ENCODE data around the gene MYBL2. TPM values are rescaled to one million over a fixed set of nuclear protein-coding genes. Genes with fewer than 3 reads are reported as not detected.

Gene MYBL2
- total and polyA plus RNA-seq, 4 donors: 1.6 to 30.9 (median 1.9) TPM; not detected in 1

GRCh38 chr20:43680981-43681380 lies 14.1 kb downstream of the MYBL2 start:
- Histone ChIP-seq H3K9me3 (ENCODE audit: control insufficient read depth in 4 of 4, low read length in 3 of 4) (no peaks in the 10 kb centered on the region), H3K27ac (ENCODE audit: low read depth in 1 of 2, low read length in 2 of 2) (no peak overlapping the region), H3K4me3 (ENCODE audit: low read depth in 1 of 3, low read length in 3 of 3) (no peak overlapping the region), H3K9ac (ENCODE audit: low read depth in 1 of 2, low read length in 2 of 2) (no peak overlapping the region), H3K27me3 (ENCODE audit: control insufficient read depth in 4 of 4, insufficient read depth in 4 of 4, low read length in 3 of 4) (no peaks in the 10 kb centered on the region), H3K36me3 (ENCODE audit: control insufficient read depth in 4 of 4, insufficient read depth in 3 of 4, low read depth in 1 of 4, low read length in 3 of 4) (no peaks in the 10 kb centered on the region), H3K4me1 (ENCODE audit: control insufficient read depth in 4 of 4, insufficient read depth in 4 of 4, low read length in 3 of 4) (no peaks in the 10 kb centered on the region)
- DNase-seq (ENCODE audit: low spot score): no peak
- TF ChIP-seq JUND (IDR thresholded peaks at IDR 0.05) (no peak), EGR1 (IDR thresholded peaks at IDR 0.05; ENCODE audit: low read depth in 2 of 2) (no peak), CTCF (IDR thresholded peaks at IDR 0.05; ENCODE audit: low read depth, low read length, missing input control) (no peak), GABPA (IDR thresholded peaks at IDR 0.05 in 1 of 2, conservative IDR thresholded peaks at IDR 0.05 in 1 of 2) (no peak), FOXA1 (IDR thresholded peaks at IDR 0.05) (no peak), RXRA (IDR thresholded peaks at IDR 0.05) (no peak)
- WGBS: 92% methylated on average over 7 of the region's 7 CpGs

GRCh38 chr20:43681468-43681942 lies 14.6 kb downstream of the MYBL2 start:
- TF ChIP-seq HNF4G (IDR thresholded peaks at IDR 0.05): no peak
- TF ChIP-seq REST (IDR thresholded peaks at IDR 0.05): no peak
- TF ChIP-seq GABPA (IDR thresholded peaks at IDR 0.05 in 1 of 2, conservative IDR thresholded peaks at IDR 0.05 in 1 of 2): no peak
- no peak for TF ChIP-seq NR2F2 (IDR thresholded peaks at IDR 0.05)
- TF ChIP-seq CTCF (IDR thresholded peaks at IDR 0.05; ENCODE audit: low read depth, low read length, missing input control): no peak
- no peak for TF ChIP-seq EGR1 (IDR thresholded peaks at IDR 0.05; ENCODE audit: low read depth in 2 of 2)
- no peak for TF ChIP-seq RXRA (IDR thresholded peaks at IDR 0.05)
- TF ChIP-seq SP1 (IDR thresholded peaks at IDR 0.05): no peak
- no peak for TF ChIP-seq ZBTB33 (IDR thresholded peaks at IDR 0.05)
- no peak for TF ChIP-seq FOXA2 (IDR thresholded peaks at IDR 0.05)
- H3K9ac ChIP-seq (ENCODE audit: low read depth in 1 of 2, low read length in 2 of 2): no peak overlapping the region

More at GRCh38 chr20:43681468-43681942, 14.6 kb downstream of the MYBL2 start:
- no peaks in the 10 kb centered on the region for H3K27me3 ChIP-seq (ENCODE audit: control insufficient read depth in 4 of 4, insufficient read depth in 4 of 4, low read length in 3 of 4)
- WGBS: 86% methylated on average over 8 of the region's 8 CpGs
- no peaks in the 10 kb centered on the region for H3K4me1 ChIP-seq (ENCODE audit: control insufficient read depth in 4 of 4, insufficient read depth in 4 of 4, low read length in 3 of 4)
- H3K4me3 ChIP-seq (ENCODE audit: low read depth in 1 of 3, low read length in 3 of 3): no peak overlapping the region
- no peak for DNase-seq (ENCODE audit: low spot score)
- H3K36me3 ChIP-seq (ENCODE audit: control insufficient read depth in 4 of 4, insufficient read depth in 3 of 4, low read depth in 1 of 4, low read length in 3 of 4): no peaks in the 10 kb centered on the region
- H3K9me3 ChIP-seq (ENCODE audit: control insufficient read depth in 4 of 4, low read length in 3 of 4): no peaks in the 10 kb centered on the region
- no peak overlapping the region for H3K27ac ChIP-seq (ENCODE audit: low read depth in 1 of 2, low read length in 2 of 2)
